Muscle layer of colon (tissue), 2 donors: ENCODE measurements around the gene STAC3.

Experiments used
- H3K27ac ChIP-seq: one replicate; pipeline ENCODE4 v1.7.0; 2013; ENCODE audit warnings: low read depth, mild to moderate bottlenecking, low read length, moderate library complexity
- H3K27me3 ChIP-seq, 2 donors: one replicate each; pipeline ENCODE4 v1.7.0; 2013; ENCODE audit warnings: low read length in 2 of 2, mild to moderate bottlenecking in 2 of 2; ENCODE audit not compliant: insufficient read depth in 2 of 2, control insufficient read depth in 1 of 2
- H3K36me3 ChIP-seq: one replicate; pipeline ENCODE4 v1.7.0; 2013; ENCODE audit warnings: mild to moderate bottlenecking, low read length; ENCODE audit not compliant: insufficient read depth
- H3K4me1 ChIP-seq: one replicate; pipeline ENCODE4 v1.7.0; 2013; ENCODE audit warnings: mild to moderate bottlenecking, low read length; ENCODE audit not compliant: insufficient read depth
- H3K4me3 ChIP-seq, 2 donors: one replicate each; pipeline ENCODE4 v1.7.0; 2013; ENCODE audit warnings: low read length in 2 of 2, low read depth in 1 of 2, mild to moderate bottlenecking in 1 of 2, moderate library complexity in 1 of 2
- H3K9ac ChIP-seq: one replicate; pipeline ENCODE4 v1.7.0; 2013; ENCODE audit warnings: low read length
- H3K9me3 ChIP-seq: one replicate; pipeline ENCODE4 v1.7.0; 2013; ENCODE audit warnings: mild to moderate bottlenecking, low read length
- donor health status: abdominal sarcoma.
- donor health status: Adenocarcinoma of cecum.

STAC3 gene

GRCh38 chr12:57193706-57194245 is 57.2 kb downstream of the STAC3 start:
- Histone ChIP-seq H3K9ac (no peak overlapping the region), H3K4me3 (no peak overlapping the region), H3K9me3 (no peaks in the 10 kb centered on the region), H3K27ac (no peak overlapping the region), H3K36me3 (peaks cover 91% of the 10 kb centered on the region), H3K27me3 (no peaks in the 10 kb centered on the region), H3K4me1 (peaks cover 5% of the 10 kb centered on the region)
